NCI-H774 (cell line): ENCODE measurements around the gene OR8B2.
A peak's percentile ranks its signal among the peaks of the same experiment; 100 is the strongest.
"Not testable (repeated sequence)": the region's sequence is repeated elsewhere in the genome, so short reads cannot be mapped to it uniquely, and the experiment has no call there.

Experiments used
- DNase-seq: peaks from one replicate; lab custom pipeline; 2025; lab: John Stamatoyannopoulos, UW

The OR8B2 gene, protein sequence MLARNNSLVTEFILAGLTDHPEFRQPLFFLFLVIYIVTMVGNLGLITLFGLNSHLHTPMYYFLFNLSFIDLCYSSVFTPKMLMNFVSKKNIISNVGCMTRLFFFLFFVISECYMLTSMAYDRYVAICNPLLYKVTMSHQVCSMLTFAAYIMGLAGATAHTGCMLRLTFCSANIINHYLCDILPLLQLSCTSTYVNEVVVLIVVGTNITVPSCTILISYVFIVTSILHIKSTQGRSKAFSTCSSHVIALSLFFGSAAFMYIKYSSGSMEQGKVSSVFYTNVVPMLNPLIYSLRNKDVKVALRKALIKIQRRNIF

DNA sequence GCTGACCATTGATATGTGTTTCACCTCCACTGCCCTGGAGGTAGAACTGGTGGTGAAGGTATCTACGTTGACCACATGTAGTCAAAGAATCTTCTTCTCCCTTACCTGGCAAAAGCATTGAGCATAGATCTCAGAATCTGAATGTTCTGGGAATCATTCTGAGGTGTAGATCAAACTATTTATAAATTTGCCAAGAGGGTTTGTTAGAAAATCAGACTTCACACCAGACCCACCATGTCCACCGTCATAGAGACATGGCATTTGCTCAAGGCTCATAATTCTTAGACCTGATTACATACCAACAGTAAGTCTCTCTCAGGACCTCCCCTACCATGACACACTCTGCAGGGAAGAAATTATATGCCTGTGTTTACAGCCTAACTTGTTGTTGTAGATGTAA is at the start of gene OR8B2:
OR8B2 (minus strand) TSS at position 101 of the 400 bp plus-strand sequence. CDS start 1,156 bp downstream, outside the sequence.
- no peak for DNase-seq

DNA sequence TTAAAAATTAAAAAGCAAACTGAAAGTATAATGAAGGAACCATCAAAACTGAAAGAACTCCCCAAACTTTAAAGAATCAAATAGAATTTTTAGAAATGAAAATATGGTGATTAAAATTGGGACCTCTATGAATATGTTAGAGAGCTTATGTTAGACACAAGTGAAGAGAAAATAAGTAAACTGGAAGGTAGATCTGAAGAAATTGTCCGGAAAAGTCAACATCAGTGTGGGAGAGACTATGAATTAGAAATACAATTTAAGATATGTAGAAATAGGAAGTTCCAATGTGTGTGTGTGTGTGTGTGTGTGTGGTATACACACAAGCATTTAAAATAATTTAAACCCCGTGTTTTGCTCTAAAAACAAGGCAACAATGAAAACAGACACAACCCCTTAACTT is 45.3 kb upstream of the OR8B2 start:
- no peak for DNase-seq

DNA sequence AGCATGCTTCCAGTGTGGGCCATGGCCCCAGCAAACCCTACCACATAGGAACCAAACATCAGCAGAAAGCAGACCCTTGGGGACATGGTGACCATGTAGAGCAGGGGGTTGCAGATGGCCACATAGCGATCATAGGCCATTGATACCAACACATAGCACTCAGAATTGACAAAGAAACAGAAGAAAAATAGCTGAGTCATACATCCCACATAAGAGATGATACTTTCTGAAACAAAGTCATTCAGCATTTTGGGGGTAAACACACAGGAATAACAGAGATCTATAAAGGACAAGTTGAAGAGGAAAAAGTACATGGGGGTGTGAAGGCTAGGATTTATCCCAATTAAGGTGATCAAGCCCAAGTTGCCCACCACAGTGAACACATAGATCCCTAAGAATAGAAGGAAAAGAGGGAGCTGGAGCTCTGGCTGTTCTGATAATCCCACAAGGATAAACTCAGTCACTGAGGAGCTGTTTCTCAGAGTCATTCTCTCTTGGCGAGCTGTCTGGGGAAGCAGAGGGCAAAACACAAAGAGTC is 40.2 kb upstream of the OR8B2 start, which contains the start of gene OR8B4:
OR8B4 (minus strand) TSS at position 488 of the 538 bp plus-strand sequence; CDS start at position 488, 0 bp downstream.
- DNase-seq = no peak

DNA sequence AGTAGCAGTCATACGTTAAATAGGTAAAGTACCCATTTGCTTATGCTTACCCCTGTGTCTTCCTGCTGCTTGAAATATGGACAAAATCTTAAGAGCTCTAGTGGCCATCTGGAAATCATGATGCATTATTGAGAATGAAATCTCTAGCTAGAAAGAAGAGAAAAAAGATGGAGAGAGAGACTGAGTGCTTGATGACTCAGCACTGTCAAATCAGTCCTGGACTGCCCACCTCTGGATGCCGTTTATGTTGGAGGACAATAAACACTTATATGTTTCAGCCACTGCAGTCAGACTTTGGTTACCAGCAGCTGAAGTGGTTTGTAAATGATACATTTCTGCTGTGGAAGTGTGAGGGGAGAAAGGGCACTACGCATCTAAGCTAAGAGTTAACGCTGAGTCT is 36.7 kb upstream of the OR8B2 start:
- no peak for DNase-seq

DNA sequence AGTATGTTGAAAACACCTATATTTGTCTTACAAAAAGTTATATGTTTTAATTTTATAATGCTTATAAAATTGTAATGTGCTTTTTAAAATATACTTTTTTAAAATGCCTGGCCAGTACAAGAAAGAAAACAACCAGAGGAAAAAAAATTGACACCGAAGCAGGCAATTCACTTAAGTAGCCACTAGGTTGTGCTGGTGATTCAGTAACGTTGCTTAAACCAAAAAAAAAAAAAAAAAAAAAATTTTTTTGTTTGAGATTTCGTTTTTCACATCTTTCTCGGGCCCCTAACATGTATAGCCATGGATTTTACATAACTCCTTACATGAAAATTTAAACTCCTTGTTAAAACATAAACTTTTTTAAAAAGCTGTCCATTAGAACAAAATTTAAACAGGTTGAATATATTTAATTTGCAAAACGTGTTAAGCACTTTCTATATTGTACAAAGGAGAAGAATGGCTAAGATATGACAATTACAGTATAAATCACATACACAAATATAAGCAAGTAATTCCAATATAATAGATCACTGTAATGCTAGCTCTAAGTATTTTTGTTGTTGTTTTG is 31.1 kb upstream of the OR8B2 start:
- peak; percentile 28 for DNase-seq

DNA sequence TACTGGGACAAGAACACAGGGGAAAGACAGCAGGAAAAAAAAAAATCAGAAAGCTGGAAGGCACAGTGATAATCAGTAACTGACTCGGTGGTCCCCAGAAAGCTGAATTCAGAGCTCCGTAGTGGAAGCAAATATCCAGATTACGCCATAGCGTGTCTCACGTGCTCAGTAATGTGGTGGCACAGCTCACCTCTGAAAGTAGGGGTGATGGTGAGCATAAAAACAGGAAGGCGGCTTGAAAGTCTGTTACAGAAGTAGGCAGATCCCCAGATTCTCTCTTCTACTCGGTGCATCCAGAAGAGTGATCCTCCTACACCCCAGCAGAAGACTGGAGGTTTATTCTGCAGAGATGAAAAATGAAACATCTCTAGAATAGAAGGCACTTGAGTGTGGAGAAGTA is 25.6 kb upstream of the OR8B2 start:
- no peak for DNase-seq

DNA sequence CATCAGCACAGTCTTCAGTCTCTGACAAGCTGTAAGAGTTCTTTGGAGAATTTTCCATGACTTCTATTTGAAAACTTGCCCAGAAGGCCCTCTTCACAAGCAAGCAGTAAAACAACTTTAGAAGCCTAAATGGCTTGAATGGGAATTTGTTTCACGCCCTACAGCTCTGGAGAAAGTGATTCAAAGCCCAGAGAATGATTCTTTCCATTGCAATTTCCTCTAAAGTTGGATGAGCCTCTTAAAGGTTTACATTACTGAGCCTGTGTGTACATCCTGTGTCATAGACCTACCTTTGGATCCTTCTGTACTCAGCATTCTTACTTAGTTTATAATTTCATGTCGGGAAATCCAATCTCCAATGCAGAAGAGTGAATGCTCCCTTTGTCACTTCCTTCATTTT is 21.3 kb upstream of the OR8B2 start:
- DNase-seq = no peak

DNA sequence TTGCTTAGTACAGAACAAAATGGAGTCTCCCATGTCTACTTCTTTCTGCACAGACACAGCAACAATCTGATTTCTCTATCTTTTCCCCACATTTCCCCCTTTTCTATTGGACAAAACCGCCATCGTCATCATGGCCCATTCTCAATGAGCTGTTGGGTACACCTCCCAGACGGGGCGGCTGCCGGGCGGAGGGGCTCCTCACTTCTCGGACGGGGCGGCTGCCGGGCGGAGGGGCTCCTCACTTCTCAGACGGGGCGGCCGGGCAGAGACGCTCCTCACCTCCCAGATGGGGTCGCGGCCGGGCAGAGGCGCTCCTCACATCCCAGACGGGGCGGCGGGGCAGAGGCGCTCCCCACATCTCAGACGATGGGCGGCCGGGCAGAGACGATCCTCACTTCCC is 18.9 kb upstream of the OR8B2 start:
- not testable (repeated sequence) for DNase-seq

DNA sequence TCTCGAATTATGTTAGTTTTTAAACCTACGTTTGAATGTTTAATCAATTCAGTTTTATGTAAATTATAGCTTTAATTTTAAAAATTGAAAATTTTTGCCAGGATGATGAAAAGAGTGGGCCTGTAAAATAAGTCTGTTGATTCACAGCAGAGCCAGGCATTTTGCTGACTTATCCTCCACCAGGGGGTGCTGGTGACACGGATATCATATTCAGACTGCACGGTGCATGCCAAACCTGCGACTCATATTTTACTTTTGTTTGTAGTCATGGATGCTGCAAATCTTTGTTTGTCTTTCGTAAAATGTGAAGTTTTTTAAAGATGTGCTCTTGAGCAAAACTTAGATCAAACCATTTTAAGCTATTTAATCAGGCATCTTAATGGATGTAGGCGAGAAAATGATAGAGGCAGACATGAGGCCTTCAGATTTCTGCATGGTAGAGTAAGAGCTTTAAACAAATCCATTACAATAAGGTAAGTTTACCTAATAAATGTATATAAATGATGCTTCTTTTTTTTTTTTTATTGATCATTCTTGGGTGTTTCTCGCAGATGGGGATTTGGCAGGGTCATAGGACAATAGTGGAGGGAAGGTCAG is 18.1 kb upstream of the OR8B2 start:
- DNase-seq = peak; percentile 8

DNA sequence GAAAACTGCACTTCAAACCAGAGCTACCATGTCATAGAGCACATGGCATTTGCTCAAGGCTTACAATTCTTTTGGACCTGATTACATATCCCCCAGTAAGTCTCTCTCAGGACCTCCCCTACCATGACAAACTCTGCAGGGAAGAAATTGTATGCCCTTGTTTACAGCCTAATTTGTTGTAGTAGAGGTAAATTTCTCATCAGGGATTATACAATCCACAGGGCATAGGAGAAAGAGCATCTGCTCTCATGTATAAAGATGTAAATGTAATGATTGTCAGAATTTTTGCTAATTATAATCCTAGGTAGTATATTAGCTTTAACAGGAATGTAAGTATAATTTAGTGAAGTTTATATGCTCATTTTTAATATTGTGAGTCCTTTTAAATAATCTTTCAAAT is 14.6 kb upstream of the OR8B2 start, which contains the start of gene OR8B3:
OR8B3 (minus strand) TSS at position 101 of the 400 bp plus-strand sequence. CDS start 1,673 bp downstream, outside the sequence.
- DNase-seq = no peak

DNA sequence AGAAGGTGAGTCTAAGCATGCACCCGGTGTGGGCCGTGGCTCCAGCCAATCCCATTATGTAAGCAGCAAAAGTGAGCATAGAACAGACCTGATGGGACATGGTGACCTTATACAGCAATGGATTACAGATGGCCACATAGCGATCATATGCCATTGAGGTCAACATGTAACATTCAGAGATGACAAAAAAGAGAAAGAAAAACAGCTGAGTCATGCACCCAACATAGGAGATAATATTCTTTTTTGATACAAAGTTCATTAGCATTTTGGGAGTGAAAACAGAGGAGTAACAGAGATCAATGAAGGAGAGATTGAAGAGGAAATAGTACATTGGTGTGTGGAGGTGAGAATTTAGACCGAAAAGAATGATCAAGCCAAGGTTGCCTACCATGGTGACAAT is 12.5 kb upstream of the OR8B2 start:
- not testable (repeated sequence) for DNase-seq

DNA sequence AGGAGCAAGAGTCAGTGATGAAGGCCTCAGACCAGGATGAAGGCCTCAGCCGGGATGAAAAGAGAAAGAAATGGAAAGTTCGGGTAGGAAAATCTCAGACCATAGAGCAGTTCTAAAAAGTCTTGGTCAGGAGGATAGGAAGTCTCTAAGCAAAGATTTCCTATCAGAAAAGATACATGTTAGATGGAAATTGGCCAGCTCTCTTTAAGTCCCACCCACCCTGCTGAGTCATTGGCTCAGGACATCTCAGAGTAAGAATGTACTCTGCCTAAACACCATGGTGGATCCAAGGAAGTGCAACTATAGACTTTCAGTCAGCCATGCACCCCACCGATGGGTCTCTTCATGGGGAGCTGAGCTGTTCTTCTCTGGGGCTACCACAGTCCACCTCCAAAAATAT is 10.1 kb upstream of the OR8B2 start:
- no peak for DNase-seq

DNA sequence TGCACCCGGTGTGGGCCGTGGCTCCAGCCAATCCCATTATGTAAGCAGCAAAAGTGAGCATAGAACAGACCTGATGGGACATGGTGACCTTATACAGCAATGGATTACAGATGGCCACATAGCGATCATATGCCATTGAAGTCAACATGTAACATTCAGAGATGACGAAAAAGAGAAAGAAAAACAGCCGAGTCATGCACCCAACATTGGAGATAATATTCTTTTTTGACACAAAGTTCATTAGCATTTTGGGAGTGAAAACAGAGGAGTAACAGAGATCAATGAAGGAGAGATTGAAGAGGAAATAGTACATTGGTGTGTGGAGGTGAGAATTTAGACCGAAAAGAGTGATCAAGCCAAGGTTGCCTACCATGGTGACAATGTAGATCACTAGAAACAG is 1.4 kb downstream of the OR8B2 start:
- not testable (repeated sequence) for DNase-seq

DNA sequence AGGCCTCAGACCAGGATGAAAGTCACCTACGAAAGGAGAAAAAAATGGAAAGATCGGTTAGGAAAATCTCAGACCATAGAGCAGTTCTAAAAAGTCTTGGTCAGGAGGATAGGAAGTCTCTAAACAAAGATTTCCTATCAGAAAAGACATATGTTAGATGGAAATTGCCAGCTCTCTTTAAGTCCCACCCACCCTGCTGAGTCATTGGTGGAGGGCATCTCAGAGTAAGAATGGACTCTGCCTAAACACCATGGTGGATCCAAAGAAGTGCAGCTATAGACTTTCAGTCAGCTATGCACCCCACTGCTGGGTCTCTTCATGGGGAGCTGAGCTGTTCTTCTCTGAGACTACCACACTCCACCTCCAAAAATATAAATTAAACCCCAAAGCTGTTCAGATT is 3.7 kb downstream of the OR8B2 start:
- DNase-seq = no peak

DNA sequence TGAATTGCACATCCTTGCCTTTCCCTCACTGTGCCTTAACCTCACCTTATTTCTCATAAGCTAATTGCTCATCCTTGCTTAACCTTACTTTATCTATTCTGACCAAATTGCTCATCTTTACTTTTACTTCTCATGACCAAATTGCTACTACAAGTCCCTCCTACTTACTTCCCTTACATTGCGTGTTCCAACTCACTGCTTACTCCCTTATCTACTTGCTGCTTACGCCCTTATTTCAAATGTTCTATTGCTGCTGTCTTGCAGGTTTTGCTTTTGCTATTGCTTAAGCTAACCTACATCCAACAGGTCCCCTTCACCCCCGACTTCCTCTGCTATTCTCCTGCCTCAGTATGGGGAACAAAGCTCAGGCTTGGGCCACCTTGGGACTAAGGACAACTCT is 8.0 kb downstream of the OR8B2 start:
- no peak for DNase-seq

DNA sequence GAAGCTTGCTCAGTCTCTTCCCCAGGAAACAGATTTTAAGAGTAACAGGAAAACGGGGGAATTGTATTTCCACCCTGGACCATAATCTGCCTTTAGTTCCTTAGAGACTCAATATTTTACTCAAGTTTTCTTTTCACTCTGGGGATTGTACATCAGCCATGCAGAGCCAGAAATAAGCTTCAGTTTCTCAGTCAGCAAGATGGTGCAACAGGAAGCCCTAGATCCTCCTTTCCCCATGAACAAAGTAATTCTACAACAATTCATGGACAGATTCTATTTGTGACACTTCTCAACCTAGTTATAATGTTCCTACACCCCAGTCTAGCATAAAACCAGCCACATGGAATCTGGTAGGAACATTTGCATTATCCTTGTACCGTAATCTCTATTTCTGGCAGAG is 24.7 kb downstream of the OR8B2 start:
- no peak for DNase-seq

DNA sequence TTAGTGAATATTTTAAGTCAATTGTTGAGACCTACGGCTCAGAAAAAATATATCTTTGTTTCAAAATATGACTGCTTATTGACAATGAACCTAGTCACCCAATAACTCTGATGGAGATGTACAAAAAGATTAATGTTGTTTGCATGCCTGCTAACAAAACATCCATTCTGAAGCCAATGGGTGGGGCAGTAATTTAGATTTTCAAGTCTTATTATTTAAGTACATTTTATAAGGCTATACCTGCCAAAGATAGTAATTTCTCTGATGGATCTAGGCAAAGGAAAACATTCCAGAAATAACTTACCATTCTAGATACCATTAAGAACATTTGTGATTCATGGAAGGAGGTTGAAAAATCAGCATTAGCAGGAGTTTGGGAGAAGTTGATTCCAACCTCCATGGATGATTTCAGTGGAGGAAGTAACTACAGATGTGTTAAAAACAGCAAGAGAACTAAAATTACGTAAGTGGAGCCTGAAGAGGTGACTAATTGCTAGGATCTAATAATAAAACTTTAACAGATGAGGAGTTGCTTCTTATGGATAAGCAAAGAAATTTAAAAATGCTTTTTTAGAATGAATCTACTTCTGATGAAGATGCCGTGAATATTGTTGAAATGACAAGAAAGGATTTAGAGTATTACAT is 37.9 kb downstream of the OR8B2 start:
- DNase-seq = no peak

DNA sequence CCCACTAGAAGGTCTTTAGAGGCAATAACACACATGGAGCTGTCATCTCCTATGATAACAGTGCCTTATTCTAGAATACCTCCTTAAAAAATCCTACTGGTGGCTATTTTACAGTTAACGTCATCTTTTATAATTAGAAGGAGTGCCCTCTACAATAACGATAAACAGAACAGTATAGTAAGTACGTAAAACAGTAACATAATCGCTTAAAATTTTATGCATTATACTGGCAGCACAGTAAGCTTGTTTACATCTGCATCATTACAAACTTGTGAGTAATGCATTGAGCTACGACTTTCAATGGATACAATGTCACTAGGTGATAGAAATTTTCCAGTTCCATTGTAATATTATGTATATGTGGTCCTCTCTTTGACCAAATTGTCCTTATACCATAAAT is 40.0 kb downstream of the OR8B2 start:
- DNase-seq = no peak

DNA sequence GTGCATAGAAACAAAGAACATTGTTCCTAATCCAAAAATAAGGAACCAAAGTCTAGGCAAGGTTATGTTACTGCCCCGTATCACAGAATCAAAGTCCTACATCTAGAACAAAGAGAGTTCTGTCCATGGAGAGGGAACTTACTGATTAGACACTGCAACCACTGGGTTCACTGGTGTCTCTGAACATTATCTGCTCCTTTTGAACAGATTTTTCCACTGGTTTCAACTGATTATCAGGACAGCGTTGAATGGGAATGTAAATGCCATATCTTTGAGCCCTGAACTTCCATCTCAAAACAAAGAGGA is 44.2 kb downstream of the OR8B2 start:
- no peak for DNase-seq

DNA sequence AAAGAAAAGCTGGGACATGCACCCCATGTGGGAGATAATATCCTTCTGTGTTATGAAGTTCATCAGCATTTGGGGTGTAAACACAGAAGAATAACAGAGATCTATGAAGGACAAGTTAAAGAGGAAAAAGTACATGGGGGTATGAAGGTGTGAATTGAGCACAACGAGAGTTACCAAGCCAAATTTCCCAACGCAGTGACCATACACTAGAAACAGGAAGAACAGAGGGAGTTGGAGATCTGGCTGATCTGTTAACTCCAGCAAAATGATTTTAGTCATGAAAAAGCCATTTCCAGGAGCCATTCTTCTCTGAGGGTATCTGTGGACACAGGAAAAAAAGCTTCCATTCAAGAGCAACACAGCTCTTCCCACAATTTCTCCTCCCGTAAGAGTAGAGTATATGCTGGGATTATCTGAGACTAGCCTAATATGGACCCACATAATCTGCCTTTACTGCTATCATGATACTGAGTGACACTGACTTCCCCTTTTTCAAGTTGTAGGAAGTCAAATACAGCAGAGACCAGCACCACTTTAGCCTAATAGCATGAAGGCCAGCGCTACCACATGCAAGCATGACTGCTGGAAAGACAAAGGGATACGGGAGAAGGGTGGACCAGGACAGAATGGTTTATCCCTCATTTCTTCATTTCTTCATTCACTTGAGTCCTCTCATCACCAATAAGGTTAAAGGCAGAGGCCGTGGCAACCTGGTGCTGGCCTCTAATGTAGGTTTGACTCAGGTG is 44.7 kb downstream of the OR8B2 start:
- no peak for DNase-seq
